Cardiac muscle cell (in vitro differentiated cells and primary cell): Measurements from ENCODE around the gene GHRH. TPM values are rescaled to one million over a fixed set of nuclear protein-coding genes. Genes with fewer than 3 reads are reported as not detected.

Experiments used
- DNase-seq, 2 donors: peaks; one replicate each; pipeline versions ENCODE4 v3.0.0 to v3.0.0-alpha.2; 2010 to 2017; ENCODE audit warnings: low read depth in 1 of 2, low spot score in 1 of 2
- H3K27ac ChIP-seq: fragments of 200-600 bp; sonication (generic); 2 replicates; pipeline ENCODE4 v1.5.1; 2016
- H3K27me3 ChIP-seq: fragments of 200-600 bp; sonication (generic); 2 replicates; pipeline ENCODE4 v1.6.0; 2016; ENCODE audit warnings: control low read depth
- H3K36me3 ChIP-seq: fragments of 200-600 bp; sonication (generic); 2 replicates; pipeline ENCODE4 v1.5.1; 2016; ENCODE audit warnings: control low read depth
- H3K4me1 ChIP-seq: fragments of 200-600 bp; sonication (generic); 2 replicates; pipeline ENCODE4 v1.8.1; 2017; ENCODE audit warnings: low read depth, mild to moderate bottlenecking, mixed run types
- H3K4me3 ChIP-seq: fragments of 200-600 bp; sonication (generic); 2 replicates; pipeline ENCODE4 v1.5.1; 2016; ENCODE audit warnings: mild to moderate bottlenecking
- H3K9me3 ChIP-seq: fragments of 200-600 bp; sonication (generic); 2 replicates; pipeline ENCODE4 v1.5.1; 2017; ENCODE audit warnings: low read depth, mild to moderate bottlenecking, control low read depth
- polyA plus RNA-seq: library from polyadenylated mRNA; unstranded; fragments of >200 nt; fragmentation: Nextera tagmentation; extraction: Ambion mirVana; gene quantifications from 2 replicates; pipeline ENCODE4 v1.2.1, GENCODE V29; 2016
- total RNA-seq: library from RNA; depleted of rRNA; stranded (reverse); fragments of >200 nt; gene quantifications from 2 replicates; pipeline ENCODE4 v1.2.3, GENCODE V29; 2016
- TF ChIP-seq, protein P1 (sequence below): IDR thresholded peaks from 2 replicates; pipeline ENCODE4 v1.5.1; 2012; ENCODE audit warnings: low read depth, mild to moderate bottlenecking, low read length

Gene GHRH
- total and polyA plus RNA-seq, 2 experiments from 2014 or later: 0.34 to 1.1 TPM

GRCh38 chr20:37280403-37280802, 18.8 kb upstream of the GHRH start:
- H3K27ac ChIP-seq: no peak overlapping the region
- DNase-seq: no peak
- H3K4me3 ChIP-seq: no peak overlapping the region
- no peaks in the 10 kb centered on the region for H3K36me3 ChIP-seq
- H3K9me3 ChIP-seq: no peaks in the 10 kb centered on the region
- no peaks in the 10 kb centered on the region for H3K27me3 ChIP-seq
- peaks cover under 1% of the 10 kb centered on the region for H3K4me1 ChIP-seq
- TF ChIP-seq, protein P1, sequence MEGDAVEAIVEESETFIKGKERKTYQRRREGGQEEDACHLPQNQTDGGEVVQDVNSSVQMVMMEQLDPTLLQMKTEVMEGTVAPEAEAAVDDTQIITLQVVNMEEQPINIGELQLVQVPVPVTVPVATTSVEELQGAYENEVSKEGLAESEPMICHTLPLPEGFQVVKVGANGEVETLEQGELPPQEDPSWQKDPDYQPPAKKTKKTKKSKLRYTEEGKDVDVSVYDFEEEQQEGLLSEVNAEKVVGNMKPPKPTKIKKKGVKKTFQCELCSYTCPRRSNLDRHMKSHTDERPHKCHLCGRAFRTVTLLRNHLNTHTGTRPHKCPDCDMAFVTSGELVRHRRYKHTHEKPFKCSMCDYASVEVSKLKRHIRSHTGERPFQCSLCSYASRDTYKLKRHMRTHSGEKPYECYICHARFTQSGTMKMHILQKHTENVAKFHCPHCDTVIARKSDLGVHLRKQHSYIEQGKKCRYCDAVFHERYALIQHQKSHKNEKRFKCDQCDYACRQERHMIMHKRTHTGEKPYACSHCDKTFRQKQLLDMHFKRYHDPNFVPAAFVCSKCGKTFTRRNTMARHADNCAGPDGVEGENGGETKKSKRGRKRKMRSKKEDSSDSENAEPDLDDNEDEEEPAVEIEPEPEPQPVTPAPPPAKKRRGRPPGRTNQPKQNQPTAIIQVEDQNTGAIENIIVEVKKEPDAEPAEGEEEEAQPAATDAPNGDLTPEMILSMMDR: no peak

DNA sequence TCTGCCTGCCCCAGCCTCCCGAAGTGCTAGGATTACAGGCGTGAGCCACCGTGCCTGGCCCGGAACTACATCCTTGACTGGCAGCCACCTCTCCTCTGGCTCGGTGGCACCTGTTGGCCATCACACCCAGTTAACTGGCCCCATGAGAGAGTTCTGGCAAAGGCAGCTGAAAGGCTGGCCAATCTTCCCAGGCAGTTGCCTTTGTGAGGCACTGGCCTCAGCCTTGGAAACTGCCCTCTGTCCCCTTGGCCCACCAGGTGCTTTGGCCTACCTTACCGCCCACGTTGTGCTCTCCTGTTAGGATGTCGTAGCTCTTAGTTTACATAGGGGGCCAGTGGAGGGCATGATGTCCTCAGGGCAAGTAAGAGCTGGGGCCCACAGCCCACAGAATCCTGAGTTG, 18.2 kb upstream of the GHRH start:
- Histone ChIP-seq H3K27me3 (no peaks in the 10 kb centered on the region), H3K9me3 (no peaks in the 10 kb centered on the region), H3K27ac (no peak overlapping the region), H3K36me3 (no peaks in the 10 kb centered on the region), H3K4me3 (no peak overlapping the region), H3K4me1 (peaks cover 6% of the 10 kb centered on the region)
- TF ChIP-seq, protein P1: no peak
- DNase-seq: no peak

DNA sequence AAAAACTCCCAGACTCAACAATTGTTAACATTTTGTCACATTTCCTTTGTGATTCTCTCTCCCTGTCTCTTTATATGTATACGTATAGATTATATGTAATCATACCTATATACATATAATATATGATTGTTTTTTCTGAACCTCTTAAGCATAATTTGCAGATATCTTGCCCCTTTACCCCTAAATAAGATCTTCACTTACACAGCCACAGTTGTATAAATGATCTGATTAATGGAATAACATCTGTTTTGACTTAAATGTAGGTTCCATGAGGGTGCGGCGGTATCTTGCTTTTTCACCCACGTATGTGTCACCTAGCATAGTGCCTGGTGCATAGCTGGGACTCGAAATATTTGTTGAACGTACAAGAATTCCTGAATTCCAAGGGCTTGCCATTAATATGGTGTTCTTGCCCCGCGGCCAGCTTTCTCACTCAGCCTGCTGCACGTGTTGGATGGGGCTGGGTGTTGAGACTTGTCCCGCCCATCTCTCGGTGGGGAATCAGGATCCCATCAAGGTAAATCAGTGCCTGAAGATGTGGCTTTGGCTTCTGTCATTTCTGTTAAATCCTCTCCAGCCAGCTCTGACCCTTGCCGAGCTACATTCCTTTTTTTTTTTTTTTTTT, 17.5 kb upstream of the GHRH start:
- Histone ChIP-seq H3K4me3 (no peak overlapping the region), H3K36me3 (no peaks in the 10 kb centered on the region), H3K27me3 (no peaks in the 10 kb centered on the region), H3K27ac (no peak overlapping the region), H3K4me1 (peaks cover 7% of the 10 kb centered on the region), H3K9me3 (no peaks in the 10 kb centered on the region)
- DNase-seq: no peak
- TF ChIP-seq, protein P1: no peak

DNA sequence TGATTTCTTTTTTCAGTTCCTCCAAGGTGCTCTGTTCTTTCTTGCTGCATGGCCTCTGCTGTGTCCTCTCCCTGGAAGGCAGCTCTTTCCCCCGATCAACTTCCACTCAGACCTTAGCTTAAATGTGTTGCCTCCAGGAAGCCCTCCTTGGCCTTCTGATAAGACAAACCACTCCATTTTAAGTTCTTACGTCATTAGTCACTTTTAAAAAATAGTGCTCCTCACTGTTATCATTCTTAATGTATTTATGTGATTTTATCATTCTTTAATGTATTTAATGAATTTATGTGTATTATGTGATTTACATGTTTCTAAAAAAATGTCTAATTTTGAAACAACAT, 15.6 kb upstream of the GHRH start:
- TF ChIP-seq, protein P1: no peak
- Histone ChIP-seq H3K27me3 (no peaks in the 10 kb centered on the region), H3K9me3 (no peaks in the 10 kb centered on the region), H3K4me1 (peaks cover 7% of the 10 kb centered on the region), H3K36me3 (no peaks in the 10 kb centered on the region), H3K27ac (no peak overlapping the region), H3K4me3 (no peak overlapping the region)
- DNase-seq: no peak

GRCh38 chr20:37276494-37277252, 15.1 kb upstream of the GHRH start:
- Histone ChIP-seq H3K4me3 (no peak overlapping the region), H3K4me1 (peaks cover 7% of the 10 kb centered on the region), H3K9me3 (no peaks in the 10 kb centered on the region), H3K36me3 (no peaks in the 10 kb centered on the region), H3K27me3 (no peaks in the 10 kb centered on the region), H3K27ac (no peak overlapping the region)
- DNase-seq: peak in 1 of 2 donors; percentile 87
- TF ChIP-seq, protein P1: peak; percentile 44
